ENCODE data around the gene SORBS2. TPM values are rescaled to one million over a fixed set of nuclear protein-coding genes. Genes with fewer than 3 reads are reported as not detected.

Gene SORBS2
- total RNA-seq, 4 donors from 2014 or later: 21.5 to 118 (median 29.5) TPM

GRCh38 chr4:185830263-185830994, 18.4 kb upstream of the SORBS2 start:
- H3K27ac ChIP-seq: no peak overlapping the region
- no peaks in the 10 kb centered on the region for H3K4me1 ChIP-seq
- H3K9me3 ChIP-seq: no peaks in the 10 kb centered on the region
- no peaks in the 10 kb centered on the region for H3K27me3 ChIP-seq
- TF ChIP-seq CTCF (IDR thresholded peaks at IDR 0.05) (no peak), POLR2A (IDR thresholded peaks at IDR 0.05) (no peak)
- no peaks in the 10 kb centered on the region for H3K36me3 ChIP-seq
- no peak overlapping the region for H3K4me3 ChIP-seq
- DNase-seq: no peak
- intact Hi-C loops (cut with DNase I; ENCODE audit: low total_unique reads): no loop called here

- intact Hi-C loops (cut with DNase I; ENCODE audit: low total_unique reads): no loop called here
- H3K4me1 ChIP-seq: no peaks in the 10 kb centered on the region
- no peak overlapping the region for H3K4me3 ChIP-seq
- DNase-seq: no peak
- no peaks in the 10 kb centered on the region for H3K27me3 ChIP-seq
- TF ChIP-seq CTCF (IDR thresholded peaks at IDR 0.05): no peak
- no peak for TF ChIP-seq POLR2A (IDR thresholded peaks at IDR 0.05)
- H3K9me3 ChIP-seq: no peaks in the 10 kb centered on the region
- H3K27ac ChIP-seq: no peak overlapping the region
- no peaks in the 10 kb centered on the region for H3K36me3 ChIP-seq
Measured at GRCh38 chr4:185826381-185826780, 14.4 kb upstream of the SORBS2 start.

GRCh38 chr4:185825737-185826136, 13.7 kb upstream of the SORBS2 start:
- Histone ChIP-seq H3K36me3 (no peaks in the 10 kb centered on the region), H3K9me3 (no peaks in the 10 kb centered on the region), H3K27ac (no peak overlapping the region), H3K27me3 (no peaks in the 10 kb centered on the region), H3K4me3 (no peak overlapping the region), H3K4me1 (no peaks in the 10 kb centered on the region)
- no peak for DNase-seq
- no peak for TF ChIP-seq CTCF (IDR thresholded peaks at IDR 0.05)
- no peak for TF ChIP-seq POLR2A (IDR thresholded peaks at IDR 0.05)
- intact Hi-C loops (cut with DNase I; ENCODE audit: low total_unique reads): no loop called here

GRCh38 chr4:185822791-185823190, 10.8 kb upstream of the SORBS2 start:
- no peaks in the 10 kb centered on the region for H3K4me1 ChIP-seq
- TF ChIP-seq POLR2A (IDR thresholded peaks at IDR 0.05) (no peak), CTCF (IDR thresholded peaks at IDR 0.05) (no peak)
- H3K36me3 ChIP-seq: no peaks in the 10 kb centered on the region
- H3K9me3 ChIP-seq: no peaks in the 10 kb centered on the region
- no peaks in the 10 kb centered on the region for H3K27me3 ChIP-seq
- intact Hi-C loops (cut with DNase I; ENCODE audit: low total_unique reads): no loop called here
- H3K27ac ChIP-seq: no peak overlapping the region
- H3K4me3 ChIP-seq: no peak overlapping the region
- no peak for DNase-seq

- no peak overlapping the region for H3K4me3 ChIP-seq
Measured at GRCh38 chr4:185821029-185821419, 9.0 kb upstream of the SORBS2 start.

More at GRCh38 chr4:185821029-185821419, 9.0 kb upstream of the SORBS2 start:
- no peaks in the 10 kb centered on the region for H3K4me1 ChIP-seq
- no peak overlapping the region for H3K27ac ChIP-seq
- TF ChIP-seq POLR2A (IDR thresholded peaks at IDR 0.05): no peak
- no peak for TF ChIP-seq CTCF (IDR thresholded peaks at IDR 0.05)
- H3K27me3 ChIP-seq: no peaks in the 10 kb centered on the region
- H3K36me3 ChIP-seq: no peaks in the 10 kb centered on the region
- intact Hi-C loops (cut with DNase I; ENCODE audit: low total_unique reads): no loop called here
- no peaks in the 10 kb centered on the region for H3K9me3 ChIP-seq
- DNase-seq: no peak

All from uterus (tissue), 4 donors.